Measurements from ENCODE around the gene ANO7. TPM values are rescaled to one million over a fixed set of nuclear protein-coding genes. Genes with fewer than 3 reads are reported as not detected.
"Not testable (repeated sequence)": the region's sequence is repeated elsewhere in the genome, so short reads cannot be mapped to it uniquely, and the experiment has no call there.

Gene ANO7
- total RNA-seq, 1 experiment from 2014 or later, result 2.0 TPM

- no peaks in the 10 kb centered on the region for H3K27me3 ChIP-seq (ENCODE audit: control insufficient read depth, insufficient read depth, low read length)
- no peaks in the 10 kb centered on the region for H3K36me3 ChIP-seq (replicated peaks; ENCODE audit: control insufficient read depth, insufficient read depth, low read length)
- DNase-seq, result peak; percentile 55
- H3K4me3 ChIP-seq (ENCODE audit: insufficient read depth, low read depth, low read length), result no peak overlapping the region
Measured at GRCh38 chr2:241191081-241191480, 2.6 kb downstream of the ANO7 start.

- H3K36me3 ChIP-seq (replicated peaks; ENCODE audit: control insufficient read depth, insufficient read depth, low read length), result no peaks in the 10 kb centered on the region
- DNase-seq, result no peak
- no peak overlapping the region for H3K4me3 ChIP-seq (ENCODE audit: insufficient read depth, low read depth, low read length)
- H3K27me3 ChIP-seq (ENCODE audit: control insufficient read depth, insufficient read depth, low read length), result no peaks in the 10 kb centered on the region
Measured at GRCh38 chr2:241193271-241193670, 4.8 kb downstream of the ANO7 start.

- DNase-seq, result peak; percentile 42
- H3K4me3 ChIP-seq (ENCODE audit: insufficient read depth, low read depth, low read length), result no peak overlapping the region
- H3K27me3 ChIP-seq (ENCODE audit: control insufficient read depth, insufficient read depth, low read length), result no peaks in the 10 kb centered on the region
Measured at GRCh38 chr2:241194811-241195210, 6.3 kb downstream of the ANO7 start.

GRCh38 chr2:241195506-241196130, 7.1 kb downstream of the ANO7 start:
- H3K36me3 ChIP-seq (replicated peaks; ENCODE audit: control insufficient read depth, insufficient read depth, low read length), result no peaks in the 10 kb centered on the region
- DNase-seq, result peak; percentile 54
- H3K4me3 ChIP-seq (ENCODE audit: insufficient read depth, low read depth, low read length), result no peak overlapping the region
- no peaks in the 10 kb centered on the region for H3K27me3 ChIP-seq (ENCODE audit: control insufficient read depth, insufficient read depth, low read length)

More at GRCh38 chr2:241194811-241195210, 6.3 kb downstream of the ANO7 start:
- no peaks in the 10 kb centered on the region for H3K36me3 ChIP-seq (replicated peaks; ENCODE audit: control insufficient read depth, insufficient read depth, low read length)

- not testable (repeated sequence) for DNase-seq; H3K36me3 ChIP-seq (replicated peaks; ENCODE audit: control insufficient read depth, insufficient read depth, low read length); H3K27me3 ChIP-seq (ENCODE audit: control insufficient read depth, insufficient read depth, low read length); H3K4me3 ChIP-seq (ENCODE audit: insufficient read depth, low read depth, low read length)
Measured at GRCh38 chr2:241197246-241197645, 8.8 kb downstream of the ANO7 start.

GRCh38 chr2:241197947-241198346, 9.5 kb downstream of the ANO7 start:
- Histone ChIP-seq H3K4me3 (ENCODE audit: insufficient read depth, low read depth, low read length) (no peak overlapping the region), H3K36me3 (replicated peaks; ENCODE audit: control insufficient read depth, insufficient read depth, low read length) (no peaks in the 10 kb centered on the region), H3K27me3 (ENCODE audit: control insufficient read depth, insufficient read depth, low read length) (no peaks in the 10 kb centered on the region)
- peak; percentile 30 for DNase-seq

GRCh38 chr2:241198381-241199279, 10.2 kb downstream of the ANO7 start:
- Histone ChIP-seq H3K27me3 (ENCODE audit: control insufficient read depth, insufficient read depth, low read length) (no peaks in the 10 kb centered on the region), H3K4me3 (ENCODE audit: insufficient read depth, low read depth, low read length) (no peak overlapping the region), H3K36me3 (replicated peaks; ENCODE audit: control insufficient read depth, insufficient read depth, low read length) (no peaks in the 10 kb centered on the region)
- peak; percentile 67 for DNase-seq

GRCh38 chr2:241199286-241199685, 10.8 kb downstream of the ANO7 start:
- Histone ChIP-seq H3K4me3 (ENCODE audit: insufficient read depth, low read depth, low read length) (no peak overlapping the region), H3K36me3 (replicated peaks; ENCODE audit: control insufficient read depth, insufficient read depth, low read length) (no peaks in the 10 kb centered on the region), H3K27me3 (ENCODE audit: control insufficient read depth, insufficient read depth, low read length) (no peaks in the 10 kb centered on the region)
- DNase-seq, result peak; percentile 68

- DNase-seq, result peak; percentile 70
- H3K27me3 ChIP-seq (ENCODE audit: control insufficient read depth, insufficient read depth, low read length), result no peaks in the 10 kb centered on the region
- H3K36me3 ChIP-seq (replicated peaks; ENCODE audit: control insufficient read depth, insufficient read depth, low read length), result no peaks in the 10 kb centered on the region
- H3K4me3 ChIP-seq (ENCODE audit: insufficient read depth, low read depth, low read length), result no peak overlapping the region
Measured at GRCh38 chr2:241199897-241200821, 11.7 kb downstream of the ANO7 start.

- Histone ChIP-seq H3K36me3 (replicated peaks; ENCODE audit: control insufficient read depth, insufficient read depth, low read length) (no peaks in the 10 kb centered on the region), H3K27me3 (ENCODE audit: control insufficient read depth, insufficient read depth, low read length) (no peaks in the 10 kb centered on the region), H3K4me3 (ENCODE audit: insufficient read depth, low read depth, low read length) (no peak overlapping the region)
- peak; percentile 64 for DNase-seq
Measured at GRCh38 chr2:241200822-241201395, 12.4 kb downstream of the ANO7 start.

GRCh38 chr2:241201445-241202267, 13.2 kb downstream of the ANO7 start:
- DNase-seq, result peak; percentile 63
- Histone ChIP-seq H3K36me3 (replicated peaks; ENCODE audit: control insufficient read depth, insufficient read depth, low read length) (no peaks in the 10 kb centered on the region), H3K27me3 (ENCODE audit: control insufficient read depth, insufficient read depth, low read length) (no peaks in the 10 kb centered on the region)

GRCh38 chr2:241202268-241202585, 13.8 kb downstream of the ANO7 start:
- Histone ChIP-seq H3K36me3 (replicated peaks; ENCODE audit: control insufficient read depth, insufficient read depth, low read length) (no peaks in the 10 kb centered on the region), H3K27me3 (ENCODE audit: control insufficient read depth, insufficient read depth, low read length) (no peaks in the 10 kb centered on the region), H3K4me3 (ENCODE audit: insufficient read depth, low read depth, low read length) (no peak overlapping the region)
- DNase-seq, result peak; percentile 63

More at GRCh38 chr2:241201445-241202267, 13.2 kb downstream of the ANO7 start:
- no peak overlapping the region for H3K4me3 ChIP-seq (ENCODE audit: insufficient read depth, low read depth, low read length)

GRCh38 chr2:241202681-241203080, 14.2 kb downstream of the ANO7 start:
- H3K27me3 ChIP-seq (ENCODE audit: control insufficient read depth, insufficient read depth, low read length), result no peaks in the 10 kb centered on the region
- peak; percentile 59 for DNase-seq
- H3K36me3 ChIP-seq (replicated peaks; ENCODE audit: control insufficient read depth, insufficient read depth, low read length), result no peaks in the 10 kb centered on the region
- no peak overlapping the region for H3K4me3 ChIP-seq (ENCODE audit: insufficient read depth, low read depth, low read length)
